Skeletal muscle satellite cell (primary cell): ENCODE results near the gene TMIE.
A peak's percentile ranks its signal among the peaks of the same experiment; 100 is the strongest.

Experiments used
- H3K27me3 ChIP-seq: 2 replicates; pipeline ENCODE4 v1.7.0; 2013; ENCODE audit warnings: low read length; ENCODE audit not compliant: control insufficient read depth, insufficient read depth
- H3K36me3 ChIP-seq: 2 replicates; pipeline ENCODE4 v1.7.0; 2013; ENCODE audit warnings: mild to moderate bottlenecking, control low read depth, low read length; ENCODE audit not compliant: insufficient read depth
- H3K4me1 ChIP-seq: 2 replicates; pipeline ENCODE4 v1.7.0; 2013; ENCODE audit warnings: low read length; ENCODE audit not compliant: control insufficient read depth, insufficient read depth
- H3K4me2 ChIP-seq: 2 replicates; pipeline ENCODE4 v1.7.0; 2013; ENCODE audit warnings: mild to moderate bottlenecking, low read length
- H3K4me3 ChIP-seq: 2 replicates; pipeline ENCODE4 v1.7.0; 2013; ENCODE audit warnings: low read length
- H3K9ac ChIP-seq: 2 replicates; pipeline ENCODE4 v1.7.0; 2013; ENCODE audit warnings: mild to moderate bottlenecking, low read depth, low read length, moderate library complexity
- H3K9me3 ChIP-seq: replicated peaks from 2 replicates; pipeline ENCODE4 v1.7.0; 2013; ENCODE audit warnings: mild to moderate bottlenecking, control low read depth, low read length

Gene TMIE

DNA sequence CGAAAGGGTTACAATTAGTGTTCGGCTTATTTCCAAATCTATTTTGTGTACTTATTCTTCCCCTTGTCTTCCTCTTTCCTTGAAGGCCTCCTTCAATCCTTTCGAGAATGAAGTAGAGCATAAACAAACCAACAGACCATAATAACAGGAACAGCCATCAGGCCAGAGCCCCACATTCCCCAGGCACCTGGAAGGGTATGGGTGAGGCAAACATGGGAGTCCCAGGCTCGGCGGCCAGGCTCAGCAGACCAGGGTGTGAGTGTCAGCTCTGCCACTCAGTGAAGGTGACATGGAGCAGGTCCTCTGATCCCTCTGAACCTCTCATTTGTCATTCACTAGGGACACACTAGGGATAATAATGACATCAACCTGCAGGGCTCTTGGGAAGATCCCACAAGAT is 21.5 kb upstream of the TMIE start:
- no peak overlapping the region for H3K4me2 ChIP-seq
- H3K9ac ChIP-seq: no peak overlapping the region
- H3K4me3 ChIP-seq: no peak overlapping the region
- H3K27me3 ChIP-seq: peaks cover 9% of the 10 kb centered on the region
- peaks cover 14% of the 10 kb centered on the region for H3K4me1 ChIP-seq
- H3K36me3 ChIP-seq: no peaks in the 10 kb centered on the region
- no peaks in the 10 kb centered on the region for H3K9me3 ChIP-seq

DNA sequence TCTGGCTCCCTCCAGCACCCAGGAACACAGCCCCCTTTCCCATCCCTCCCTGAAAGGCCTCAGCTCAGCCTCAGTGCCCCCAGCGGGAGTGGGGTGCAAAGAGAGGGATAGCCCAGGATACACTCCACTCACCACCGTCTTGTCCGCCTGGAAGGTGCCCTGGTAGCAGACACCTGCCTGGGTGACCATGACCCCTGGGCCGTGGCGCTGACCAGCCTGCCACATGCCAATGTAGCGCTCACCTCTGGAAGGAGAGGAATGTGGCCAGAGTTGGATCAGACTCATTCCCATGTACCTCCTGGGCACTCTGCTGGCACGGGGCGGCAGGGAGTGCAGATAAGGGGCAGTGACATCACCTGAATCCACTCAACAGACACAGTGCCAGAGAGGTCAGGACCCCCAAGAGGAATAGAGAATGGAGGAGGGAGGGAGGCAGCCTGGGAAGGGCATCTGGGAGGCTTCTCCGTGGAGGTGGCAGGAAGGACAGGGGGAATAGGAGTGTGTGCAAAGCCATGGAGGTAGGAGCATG is 20.8 kb upstream of the TMIE start:
- H3K9ac ChIP-seq: no peak overlapping the region
- H3K4me3 ChIP-seq: no peak overlapping the region
- peaks cover 14% of the 10 kb centered on the region for H3K4me1 ChIP-seq
- no peak overlapping the region for H3K4me2 ChIP-seq
- H3K36me3 ChIP-seq: no peaks in the 10 kb centered on the region
- peaks cover 9% of the 10 kb centered on the region for H3K27me3 ChIP-seq
- no peaks in the 10 kb centered on the region for H3K9me3 ChIP-seq

DNA sequence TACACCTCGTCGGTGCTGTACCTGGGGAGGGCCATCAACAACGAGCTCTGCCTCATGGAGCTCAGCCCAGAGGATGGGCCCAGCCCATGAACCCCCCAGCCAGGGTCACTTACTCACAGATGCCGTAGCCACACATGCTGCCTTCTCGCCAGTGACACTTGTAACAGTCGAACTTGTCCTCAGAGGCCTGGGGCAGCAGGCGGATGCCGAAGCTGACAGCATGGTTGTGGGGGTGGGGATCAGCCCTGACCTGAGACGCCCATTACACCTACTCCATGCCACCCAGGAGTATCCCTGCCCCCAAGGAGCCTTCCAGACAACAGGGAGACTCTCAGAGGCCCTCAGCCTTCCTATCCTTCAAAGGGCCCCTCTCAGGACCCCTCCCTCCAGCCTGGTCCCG is 19.8 kb upstream of the TMIE start:
- peaks cover 6% of the 10 kb centered on the region for H3K4me1 ChIP-seq
- H3K9me3 ChIP-seq: no peaks in the 10 kb centered on the region
- H3K36me3 ChIP-seq: no peaks in the 10 kb centered on the region
- H3K9ac ChIP-seq: no peak overlapping the region
- H3K27me3 ChIP-seq: peaks cover 9% of the 10 kb centered on the region
- no peak overlapping the region for H3K4me2 ChIP-seq
- no peak overlapping the region for H3K4me3 ChIP-seq

DNA sequence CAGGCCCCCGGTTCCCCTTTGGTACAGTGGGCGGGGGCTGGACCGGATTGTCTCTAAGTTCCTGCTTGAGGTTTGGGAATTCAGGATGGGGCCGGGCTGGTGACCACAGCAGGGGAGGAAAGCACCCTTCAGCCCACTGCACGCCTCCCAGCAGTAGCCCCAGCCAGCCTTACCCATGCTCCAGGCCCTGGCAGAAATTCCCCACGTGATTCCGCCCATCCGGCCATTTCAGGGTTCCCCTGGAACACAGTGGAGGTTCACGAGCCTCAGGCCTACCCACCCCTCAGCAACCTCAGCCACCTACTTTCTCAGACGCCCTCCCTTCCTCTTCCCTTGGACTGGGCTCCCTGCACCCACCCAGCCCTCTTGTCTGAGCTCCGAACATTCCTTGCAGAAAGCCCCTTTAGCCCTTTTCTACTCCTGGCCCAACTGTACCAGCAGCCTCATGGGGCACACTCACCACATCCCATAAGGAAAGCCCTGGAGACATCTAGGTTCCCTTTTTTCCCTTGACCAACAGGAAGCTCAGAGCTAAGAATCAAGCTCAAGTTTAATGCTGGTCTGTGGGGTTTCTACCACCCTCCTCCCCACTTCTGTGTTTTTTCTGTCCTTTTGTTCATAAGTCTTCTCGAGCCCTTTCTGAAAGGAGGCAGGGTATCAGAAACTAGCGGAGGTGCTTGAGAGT is 19.2 kb upstream of the TMIE start:
- H3K4me3 ChIP-seq: no peak overlapping the region
- no peak overlapping the region for H3K9ac ChIP-seq
- no peak overlapping the region for H3K4me2 ChIP-seq
- no peaks in the 10 kb centered on the region for H3K9me3 ChIP-seq
- H3K36me3 ChIP-seq: no peaks in the 10 kb centered on the region
- H3K27me3 ChIP-seq: peaks cover 9% of the 10 kb centered on the region
- H3K4me1 ChIP-seq: peaks cover 6% of the 10 kb centered on the region

DNA sequence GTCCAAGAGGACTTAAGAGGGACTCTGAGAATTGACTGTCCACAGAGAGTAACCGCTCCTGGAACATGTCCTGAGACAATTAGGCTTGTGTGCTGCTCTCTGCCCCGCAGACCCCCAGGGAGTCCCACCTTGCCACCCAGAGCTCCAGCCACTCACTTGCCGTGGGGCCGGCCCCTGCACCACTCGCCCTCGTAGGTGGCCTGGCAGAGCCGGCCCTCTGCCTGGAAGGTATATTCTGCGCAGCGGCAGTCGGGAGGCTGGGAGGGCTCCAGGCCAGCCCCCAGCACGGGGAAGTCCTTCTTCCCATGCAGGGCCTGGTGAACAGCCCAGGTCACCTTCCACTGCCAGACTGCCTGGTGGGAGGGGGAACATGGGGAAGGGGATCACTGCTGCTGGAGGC is 18.2 kb upstream of the TMIE start:
- Histone ChIP-seq H3K27me3 (peaks cover 9% of the 10 kb centered on the region), H3K4me2 (no peak overlapping the region), H3K4me1 (no peaks in the 10 kb centered on the region), H3K4me3 (no peak overlapping the region), H3K9ac (no peak overlapping the region), H3K36me3 (no peaks in the 10 kb centered on the region), H3K9me3 (no peaks in the 10 kb centered on the region)

DNA sequence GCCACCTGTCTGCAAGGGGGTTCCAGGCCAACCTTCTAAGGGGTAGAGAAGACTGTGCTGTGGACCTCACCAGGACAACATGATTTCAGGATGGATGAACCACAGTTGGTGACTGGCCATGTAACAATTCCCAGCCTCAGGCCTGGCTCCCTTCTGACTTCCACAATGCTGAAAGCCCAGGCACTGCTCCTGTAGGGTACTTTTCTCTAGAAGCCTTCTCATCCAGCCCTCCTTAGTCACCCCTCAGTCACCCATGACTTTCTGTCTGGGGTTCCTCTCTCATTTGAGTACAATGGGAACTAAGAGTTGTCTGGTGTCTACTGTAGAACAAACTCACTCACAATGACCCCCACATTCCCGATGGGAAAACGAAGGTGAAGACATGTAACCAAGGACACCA is 16.3 kb upstream of the TMIE start:
- no peaks in the 10 kb centered on the region for H3K36me3 ChIP-seq
- no peak overlapping the region for H3K4me3 ChIP-seq
- H3K27me3 ChIP-seq: peaks cover 7% of the 10 kb centered on the region
- no peak overlapping the region for H3K4me2 ChIP-seq
- H3K9ac ChIP-seq: no peak overlapping the region
- no peaks in the 10 kb centered on the region for H3K9me3 ChIP-seq
- H3K4me1 ChIP-seq: no peaks in the 10 kb centered on the region

DNA sequence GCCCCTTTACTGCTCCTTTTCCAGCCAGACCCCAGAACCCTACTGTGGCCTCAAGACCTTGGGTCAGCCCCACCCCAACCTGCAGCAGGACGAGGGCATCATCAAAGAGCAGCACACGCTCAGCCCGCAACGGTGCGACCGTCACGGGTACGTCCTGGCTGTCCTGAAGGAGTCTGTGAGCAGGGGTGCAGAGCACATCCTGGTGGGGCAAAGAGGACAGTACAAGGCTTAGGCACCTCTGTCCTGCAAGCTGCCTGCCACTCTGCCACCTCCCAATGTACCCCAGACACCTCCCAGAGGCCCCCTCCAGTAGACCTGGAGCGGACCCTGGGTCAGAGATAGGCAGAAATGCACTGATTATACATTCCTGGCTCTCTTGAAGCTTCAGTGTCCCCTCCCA is 15.7 kb upstream of the TMIE start:
- Histone ChIP-seq H3K4me2 (no peak overlapping the region), H3K4me3 (no peak overlapping the region), H3K4me1 (no peaks in the 10 kb centered on the region), H3K9ac (no peak overlapping the region), H3K27me3 (peaks cover 6% of the 10 kb centered on the region), H3K9me3 (no peaks in the 10 kb centered on the region), H3K36me3 (no peaks in the 10 kb centered on the region)

DNA sequence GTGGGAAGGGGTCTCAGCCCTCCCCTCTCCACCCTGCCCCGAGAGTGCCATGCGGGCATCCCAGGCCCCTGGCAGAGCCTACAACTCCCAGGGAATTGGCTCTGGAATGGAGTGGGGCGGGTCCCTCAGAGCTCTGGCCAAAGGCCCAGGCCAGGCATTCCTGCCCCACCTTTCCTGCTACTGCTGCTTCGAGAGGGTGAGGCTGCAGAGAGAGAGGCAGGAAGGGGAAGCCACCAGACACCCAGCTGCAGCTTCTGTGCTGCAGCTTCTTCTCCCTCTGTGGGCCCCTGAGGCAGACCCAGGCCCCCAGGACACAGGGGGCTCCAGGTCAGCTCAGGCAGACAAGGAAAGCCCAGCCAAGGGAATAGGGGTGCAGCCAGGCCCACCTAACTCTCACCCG is 10.4 kb upstream of the TMIE start:
- Histone ChIP-seq H3K9me3 (no peaks in the 10 kb centered on the region), H3K4me2 (no peak overlapping the region), H3K4me3 (no peak overlapping the region), H3K9ac (no peak overlapping the region), H3K27me3 (peaks cover 14% of the 10 kb centered on the region), H3K36me3 (no peaks in the 10 kb centered on the region), H3K4me1 (peaks cover 9% of the 10 kb centered on the region)

DNA sequence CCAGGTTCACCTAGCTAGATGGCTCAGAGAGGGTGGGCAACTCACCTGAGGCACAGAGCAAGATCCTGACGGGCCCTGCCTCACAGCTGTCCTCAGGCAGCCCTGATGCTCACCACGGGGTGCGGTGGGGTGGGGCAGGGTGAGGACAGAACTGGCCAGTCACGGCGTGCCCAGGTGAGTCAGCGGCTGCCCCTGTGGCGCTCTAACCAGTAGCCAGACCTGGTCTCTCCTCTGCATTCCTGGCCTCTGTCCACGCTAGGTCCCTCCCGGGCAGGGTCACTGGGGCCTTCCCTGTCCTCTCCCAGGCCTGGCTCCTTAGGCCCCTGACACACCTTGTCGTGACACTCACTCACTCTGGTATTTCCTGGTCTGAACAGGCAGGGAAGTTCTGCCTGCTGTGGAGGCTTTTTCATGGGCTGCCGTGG is 8.6 kb upstream of the TMIE start:
- H3K4me2 ChIP-seq: peak overlapping the region; percentile 89
- H3K4me1 ChIP-seq: peaks cover 9% of the 10 kb centered on the region
- H3K36me3 ChIP-seq: no peaks in the 10 kb centered on the region
- peak overlapping the region; percentile 54 for H3K9ac ChIP-seq
- H3K9me3 ChIP-seq: no peaks in the 10 kb centered on the region
- peaks cover 14% of the 10 kb centered on the region for H3K27me3 ChIP-seq
- H3K4me3 ChIP-seq: peak overlapping the region; percentile 71

DNA sequence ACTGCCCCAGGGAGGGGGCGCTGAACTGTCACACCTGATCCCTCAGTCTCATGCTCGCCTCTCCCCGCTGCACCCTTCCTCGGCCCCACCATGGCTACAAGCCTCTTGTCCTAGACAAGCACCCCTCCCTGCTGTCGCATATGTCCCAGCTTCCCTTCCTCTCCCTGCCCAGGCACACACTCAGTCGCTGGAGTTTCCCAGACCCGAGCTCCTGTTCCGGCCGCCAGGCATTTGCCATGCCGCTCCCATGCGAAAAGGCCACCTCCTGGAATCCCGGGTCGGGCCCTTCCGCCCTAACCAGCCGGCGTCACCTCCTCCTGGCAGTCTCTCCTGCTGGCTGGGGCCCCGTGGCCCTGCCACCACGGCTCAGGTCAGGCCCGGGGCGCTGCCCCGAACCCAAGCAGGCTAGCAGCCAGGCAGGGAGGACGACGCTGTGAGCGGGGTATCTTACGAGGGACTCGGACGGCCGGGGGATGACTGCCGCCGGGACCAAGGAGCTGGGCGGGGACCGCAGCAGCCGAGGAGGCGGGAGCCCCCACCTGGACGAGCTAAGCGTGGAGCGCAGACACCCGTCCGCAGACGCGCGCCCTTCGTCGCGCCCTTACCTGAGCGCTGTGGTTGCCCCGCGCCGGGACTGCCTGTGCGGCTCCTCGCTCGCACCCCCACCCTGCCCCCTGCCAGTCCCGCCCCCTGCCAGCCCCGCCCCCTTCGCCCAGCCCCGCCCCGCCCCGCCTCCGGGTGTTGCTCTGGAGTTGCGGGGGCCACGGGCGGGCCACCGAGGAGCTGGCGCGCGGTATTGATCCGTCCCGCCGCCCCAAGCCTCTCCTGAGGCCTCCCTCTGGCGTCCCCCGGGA is 7.9 kb upstream of the TMIE start, which contains the start of gene ALS2CL:
TSS of gene ALS2CL (minus strand) at position 642 of the 854 bp plus-strand sequence. CDS start 4,239 bp downstream, outside the sequence.
- no peaks in the 10 kb centered on the region for H3K36me3 ChIP-seq
- peak within 1 kb of the TSS; percentile 54 for H3K9ac ChIP-seq
- peaks cover 9% of the 10 kb centered on the region for H3K4me1 ChIP-seq
- peak within 1 kb of the TSS; percentile 71 for H3K4me3 ChIP-seq
- no peaks in the 10 kb centered on the region for H3K9me3 ChIP-seq
- H3K4me2 ChIP-seq: peak within 1 kb of the TSS; percentile 89
- peaks cover 14% of the 10 kb centered on the region for H3K27me3 ChIP-seq

DNA sequence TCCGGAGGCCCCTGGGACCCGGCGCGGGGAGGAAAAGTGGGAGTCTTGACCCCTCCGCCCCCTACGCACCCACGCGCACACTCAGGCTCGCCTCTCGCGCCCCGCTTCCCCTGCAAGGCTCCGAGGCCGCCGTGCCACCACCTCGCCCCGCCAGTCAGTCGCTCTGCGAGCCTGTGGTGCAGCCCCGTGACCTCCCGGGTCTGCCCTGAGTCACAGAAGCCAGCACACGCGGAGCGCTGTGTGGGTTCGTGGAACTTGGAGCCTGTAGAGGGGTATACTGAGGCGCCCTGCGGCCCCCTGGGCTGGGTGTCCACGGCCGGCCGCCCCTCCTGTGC is 7.3 kb upstream of the TMIE start:
- H3K9me3 ChIP-seq: no peaks in the 10 kb centered on the region
- no peaks in the 10 kb centered on the region for H3K36me3 ChIP-seq
- H3K9ac ChIP-seq: peak overlapping the region; percentile 52
- peaks cover 14% of the 10 kb centered on the region for H3K27me3 ChIP-seq
- H3K4me1 ChIP-seq: peaks cover 9% of the 10 kb centered on the region
- H3K4me2 ChIP-seq: peak overlapping the region; percentile 89
- peak overlapping the region; percentile 64 for H3K4me3 ChIP-seq
